SU-DHL-6 (cell line): ENCODE measurements around the gene TAAR5.

Experiments used
- EZH2phosphoT487 ChIP-seq: fragments of 200-600 bp; sonication (generic), shearing (Covaris generic); conservative IDR thresholded peaks from 2 replicates; pipeline ENCODE4 v1.6.1; 2018; ENCODE audit warnings: mild to moderate bottlenecking, antibody characterized with exemption, low read length, moderate library complexity, mixed read lengths
- TF ChIP-seq, protein P1 (sequence below): fragments of 200-600 bp; sonication (generic); IDR thresholded peaks from one replicate; pipeline ENCODE4 v1.5.1; 2017; ENCODE audit warnings: antibody characterized with exemption, mild to moderate bottlenecking, low read length, moderate library complexity; ENCODE audit not compliant: insufficient read depth, poor library complexity, severe bottlenecking

DNA sequence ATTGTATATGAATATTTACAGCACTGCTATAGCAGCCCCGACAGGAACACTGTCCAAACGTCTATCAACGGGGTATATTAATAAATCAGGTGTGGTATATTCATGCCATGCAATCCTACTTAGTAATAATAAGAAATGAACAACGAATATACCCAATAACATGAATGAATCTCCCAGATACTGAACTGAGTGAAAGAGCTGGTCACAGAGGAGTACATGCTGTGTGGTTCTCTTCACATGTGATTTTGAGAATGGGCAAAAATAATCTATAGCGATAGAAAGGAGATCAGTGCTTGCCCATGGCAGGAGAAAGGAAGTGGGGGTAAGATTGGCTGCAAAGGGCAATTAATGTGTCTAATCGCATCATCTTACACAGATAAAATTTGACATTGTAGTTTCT, 23.1 kb downstream of the TAAR5 start:
- TF ChIP-seq, protein P1, sequence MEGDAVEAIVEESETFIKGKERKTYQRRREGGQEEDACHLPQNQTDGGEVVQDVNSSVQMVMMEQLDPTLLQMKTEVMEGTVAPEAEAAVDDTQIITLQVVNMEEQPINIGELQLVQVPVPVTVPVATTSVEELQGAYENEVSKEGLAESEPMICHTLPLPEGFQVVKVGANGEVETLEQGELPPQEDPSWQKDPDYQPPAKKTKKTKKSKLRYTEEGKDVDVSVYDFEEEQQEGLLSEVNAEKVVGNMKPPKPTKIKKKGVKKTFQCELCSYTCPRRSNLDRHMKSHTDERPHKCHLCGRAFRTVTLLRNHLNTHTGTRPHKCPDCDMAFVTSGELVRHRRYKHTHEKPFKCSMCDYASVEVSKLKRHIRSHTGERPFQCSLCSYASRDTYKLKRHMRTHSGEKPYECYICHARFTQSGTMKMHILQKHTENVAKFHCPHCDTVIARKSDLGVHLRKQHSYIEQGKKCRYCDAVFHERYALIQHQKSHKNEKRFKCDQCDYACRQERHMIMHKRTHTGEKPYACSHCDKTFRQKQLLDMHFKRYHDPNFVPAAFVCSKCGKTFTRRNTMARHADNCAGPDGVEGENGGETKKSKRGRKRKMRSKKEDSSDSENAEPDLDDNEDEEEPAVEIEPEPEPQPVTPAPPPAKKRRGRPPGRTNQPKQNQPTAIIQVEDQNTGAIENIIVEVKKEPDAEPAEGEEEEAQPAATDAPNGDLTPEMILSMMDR: no peak
- TF ChIP-seq EZH2phosphoT487: no peak
